Smooth muscle cell of the coronary artery (primary cell): Measurements from ENCODE around the gene RALGAPA2. TPM values are rescaled to one million over a fixed set of nuclear protein-coding genes. Genes with fewer than 3 reads are reported as not detected.

ENCODE experiments used
- total RNA-seq: library from RNA; depleted of rRNA; stranded (reverse); fragments of >200 nt; gene quantifications from 2 replicates; pipeline ENCODE4 v1.2.3, GENCODE V29; 2014; ENCODE audit warnings: low replicate concordance

Gene RALGAPA2
- total RNA-seq = 4.1 and 4.9 TPM in 2 replicates

DNA sequence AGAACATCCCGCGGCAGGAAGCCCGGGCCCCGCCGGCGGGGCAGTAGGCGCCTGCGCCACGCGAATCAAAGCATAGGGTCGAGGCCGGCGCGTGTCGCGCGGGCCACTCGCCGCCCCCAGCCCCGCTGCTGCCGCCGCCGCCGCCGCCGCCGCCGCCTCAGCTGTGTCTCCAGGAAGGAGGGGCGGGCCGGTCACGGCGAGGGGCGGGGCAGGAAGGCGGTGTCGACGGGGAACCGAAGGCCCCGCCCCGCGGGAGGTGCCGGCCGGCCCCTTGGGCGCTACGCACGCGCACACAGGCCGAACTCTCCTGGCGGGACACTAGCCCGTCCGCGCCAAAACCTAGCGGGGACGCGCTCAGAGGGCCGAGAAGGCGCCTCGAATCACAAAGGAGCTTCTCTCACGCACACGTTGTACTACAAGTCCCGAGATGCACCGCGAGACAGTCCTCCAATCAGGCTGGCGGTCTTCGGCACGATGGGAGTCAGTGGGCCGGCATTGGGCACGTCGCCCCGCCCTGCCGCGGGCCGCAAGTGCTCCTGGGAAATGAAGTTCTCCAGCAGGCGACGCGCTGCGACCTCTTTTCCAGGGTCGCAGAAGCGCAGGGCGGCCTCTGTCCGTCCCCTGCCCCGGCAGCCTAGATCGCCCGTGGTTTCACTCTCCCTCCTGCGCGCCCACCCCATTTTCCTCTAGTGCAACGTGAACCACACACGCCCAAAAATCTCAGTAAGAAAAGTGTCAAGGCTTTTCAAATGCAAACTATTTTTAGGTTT is at the start of gene RALGAPA2:
RALGAPA2 (minus strand) TSS at position 171 of the 770 bp plus-strand sequence; CDS start at position 7, 164 bp downstream.

DNA sequence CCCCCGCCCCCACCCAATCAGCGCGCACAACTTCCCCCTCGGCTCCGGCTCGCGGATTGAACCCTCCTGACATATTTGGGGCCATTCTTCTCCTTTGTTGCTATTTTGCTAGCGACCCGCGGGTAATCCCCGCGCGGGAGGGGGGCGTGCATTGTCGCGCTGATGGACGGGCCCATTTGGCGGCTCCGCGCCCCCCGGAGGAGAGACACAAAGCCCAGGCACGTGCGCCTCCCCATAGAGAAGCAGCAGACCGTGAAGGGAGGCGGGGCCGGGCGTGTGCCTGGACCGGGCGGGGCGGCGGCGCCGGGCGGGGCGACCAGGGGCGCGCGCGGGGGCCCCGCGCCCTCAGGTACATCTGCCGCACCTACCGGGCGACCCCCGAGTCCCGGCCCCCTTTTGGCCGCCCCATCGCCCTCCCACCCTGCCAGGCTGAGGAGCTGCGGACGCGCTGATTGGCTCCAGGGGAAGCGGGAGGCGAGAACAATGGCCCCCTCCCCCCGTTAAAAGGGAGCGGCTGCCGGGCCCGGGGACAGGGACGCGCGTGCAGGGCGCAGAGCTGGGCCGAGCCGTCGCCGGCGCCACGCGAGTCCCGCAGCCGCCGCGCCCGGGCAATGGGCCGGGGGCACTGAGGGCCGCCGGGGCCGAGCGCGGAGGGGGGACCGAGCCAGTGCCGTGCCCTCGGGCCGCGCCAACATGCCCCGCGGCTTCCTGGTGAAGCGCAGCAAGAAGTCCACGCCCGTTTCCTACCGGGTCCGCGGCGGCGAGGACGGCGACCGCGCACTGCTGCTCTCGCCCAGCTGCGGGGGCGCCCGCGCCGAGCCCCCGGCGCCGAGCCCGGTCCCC is 344.6 kb downstream of the RALGAPA2 start, which contains the start of gene INSM1:
INSM1 (plus strand) TSS at position 530 of the 843 bp plus-strand sequence; CDS start at position 694, 164 bp downstream.

